HEK293 (cell line): ENCODE measurements around the gene PAX6.

Experiments
- CTCF ChIA-PET: fragments of 350-600 bp; formaldehyde crosslinking; extraction: SDS; loops from one replicate; lab custom pipeline; 2021; ENCODE audit warnings: antibody characterized with exemption; lab: Yijun Ruan, JAX
- POLR2A ChIA-PET: fragments of 300-600 bp; formaldehyde crosslinking; extraction: SDS; loops from one replicate; lab custom pipeline; 2020; ENCODE audit warnings: antibody characterized with exemption, inconsistent platforms; lab: Yijun Ruan, JAX
- H3K27ac ChIP-seq: fragments of 200-500 bp; sonication (Bioruptor generic); 2 replicates; pipeline ENCODE4 v1.5.1; 2014; ENCODE audit warnings: low read depth, low read length, control low read depth, inconsistent platforms; ENCODE audit errors: extremely low read depth
- H3K36me3 ChIP-seq, 2 experiments: fragments of 200-500 bp in 1 of 2; sonication (Bioruptor generic) in 1 of 2; 1 replicate in 1 of 2; 2 replicates in 1 of 2; pipeline ENCODE4 v1.5.1; 2014 to 2017; ENCODE audit warnings: inconsistent platforms in 2 of 2, low read length in 2 of 2; ENCODE audit not compliant: control insufficient read depth in 2 of 2, insufficient read depth in 1 of 2
- H3K4me1 ChIP-seq: fragments of 200-500 bp; sonication (Bioruptor generic); 2 replicates; pipeline ENCODE4 v1.5.1; 2014; ENCODE audit warnings: mild to moderate bottlenecking, low read length, inconsistent platforms; ENCODE audit not compliant: control insufficient read depth, insufficient read depth
- H3K4me3 ChIP-seq: 2 replicates; pipeline ENCODE4 v1.5.1; 2011; ENCODE audit warnings: low read depth, mild to moderate bottlenecking, control low read depth, low read length, moderate library complexity
- H3K9me3 ChIP-seq: fragments of 200-500 bp; sonication (Bioruptor generic); 2 replicates; pipeline ENCODE4 v1.5.1; 2014; ENCODE audit warnings: low read depth, low read length, inconsistent platforms; ENCODE audit not compliant: control insufficient read depth, insufficient read depth
- KLF17 ChIP-seq: fragments of 450-650 bp; formaldehyde crosslinking; IDR thresholded peaks from 2 replicates; pipeline ENCODE4 v1.5.1; 2016; ENCODE audit warnings: missing biosample characterization, missing genetic modification characterization
- PRDM10 ChIP-seq: fragments of 450-650 bp; formaldehyde crosslinking; IDR thresholded peaks from 2 replicates; pipeline ENCODE4 v1.5.1; 2016; ENCODE audit warnings: missing biosample characterization, missing genetic modification characterization
- TCF7L2 ChIP-seq: IDR thresholded peaks from 2 replicates; pipeline ENCODE4 v1.6.1; 2011; ENCODE audit warnings: low read depth, mild to moderate bottlenecking, inconsistent platforms, low read length, moderate library complexity, borderline replicate concordance
- WT1 ChIP-seq: fragments of 450-650 bp; formaldehyde crosslinking; IDR thresholded peaks from 2 replicates; pipeline ENCODE4 v1.5.1; 2016; ENCODE audit warnings: missing biosample characterization, missing genetic modification characterization
- ZBTB10 ChIP-seq: fragments of 450-650 bp; formaldehyde crosslinking; IDR thresholded peaks from 2 replicates; pipeline ENCODE4 v1.5.1; 2016; ENCODE audit warnings: missing biosample characterization, missing genetic modification characterization
- ZBTB11 ChIP-seq: fragments of 450-650 bp; formaldehyde crosslinking; conservative IDR thresholded peaks from 2 replicates; pipeline ENCODE4 v1.5.1; 2016; ENCODE audit warnings: low read depth, missing biosample characterization, missing genetic modification characterization
- ZBTB17 ChIP-seq: fragments of 450-650 bp; formaldehyde crosslinking; IDR thresholded peaks from 2 replicates; pipeline ENCODE4 v1.5.1; 2016; ENCODE audit warnings: missing biosample characterization, missing genetic modification characterization
- ZBTB21 ChIP-seq: fragments of 450-650 bp; formaldehyde crosslinking; IDR thresholded peaks from 2 replicates; pipeline ENCODE4 v1.5.1; 2017; ENCODE audit warnings: missing biosample characterization, missing genetic modification characterization
- ZBTB6 ChIP-seq: fragments of 450-650 bp; formaldehyde crosslinking; IDR thresholded peaks from 2 replicates; pipeline ENCODE4 v1.5.1; 2017; ENCODE audit warnings: missing biosample characterization, missing genetic modification characterization
- ZNF174 ChIP-seq: fragments of 450-650 bp; formaldehyde crosslinking; IDR thresholded peaks from 2 replicates; pipeline ENCODE4 v1.5.0; 2017; ENCODE audit warnings: missing biosample characterization, mild to moderate bottlenecking, missing genetic modification characterization
- ZNF2 ChIP-seq: fragments of 450-650 bp; formaldehyde crosslinking; IDR thresholded peaks from 2 replicates; pipeline ENCODE4 v1.5.1; 2016; ENCODE audit warnings: missing biosample characterization, missing genetic modification characterization
- ZNF776 ChIP-seq: fragments of 450-650 bp; formaldehyde crosslinking; IDR thresholded peaks from 2 replicates; pipeline ENCODE4 v1.5.0; 2017; ENCODE audit warnings: missing biosample characterization, missing genetic modification characterization, borderline replicate concordance
- ZSCAN4 ChIP-seq: fragments of 450-650 bp; formaldehyde crosslinking; IDR thresholded peaks from 2 replicates; pipeline ENCODE4 v1.5.1; 2017; ENCODE audit warnings: missing biosample characterization, missing genetic modification characterization
- TF ChIP-seq, protein P1 (sequence below): fragments of 450-650 bp; formaldehyde crosslinking; optimal IDR thresholded peaks from 2 replicates; pipeline ENCODE3; 2016; ENCODE audit warnings: missing biosample characterization, mild to moderate bottlenecking, missing genetic modification characterization
- TF ChIP-seq, protein P2 (sequence below): fragments of 450-650 bp; formaldehyde crosslinking; IDR thresholded peaks from 2 replicates; pipeline ENCODE4 v1.5.1; 2016; ENCODE audit warnings: missing biosample characterization, missing genetic modification characterization
- TF ChIP-seq, protein P3 (sequence below): fragments of 450-650 bp; formaldehyde crosslinking; IDR thresholded peaks from 2 replicates; pipeline ENCODE4 v1.5.1; 2016; ENCODE audit warnings: missing biosample characterization, missing genetic modification characterization

The PAX6 gene

GRCh38 chr11:31810779-31811647, at the start of gene PAX6:
Gene PAX6, minus strand, starts transcription at chr11:31811322. Its CDS starts 4,911 bp downstream, at chr11:31806411.
- Histone ChIP-seq H3K27ac (peak within 1 kb of the TSS; percentile 93), H3K4me1 (no peaks in the 10 kb centered on the region)
- POLR2A ChIA-PET, result interaction anchor here (1.4 to 1.5 kb wide), 2 partner anchors 20 to 280 kb away, joined by 4 to 5 read pairs; partner anchors contain the start of gene RCN1
- TF ChIP-seq ZNF2 (tag by site-specific recombination), result peak; percentile 71
- 0 out of 2 replicates have a peak, but pooled peaks have one; percentile 50 for TF ChIP-seq ZBTB21 (tag by site-specific recombination)
- TF ChIP-seq, protein P1, sequence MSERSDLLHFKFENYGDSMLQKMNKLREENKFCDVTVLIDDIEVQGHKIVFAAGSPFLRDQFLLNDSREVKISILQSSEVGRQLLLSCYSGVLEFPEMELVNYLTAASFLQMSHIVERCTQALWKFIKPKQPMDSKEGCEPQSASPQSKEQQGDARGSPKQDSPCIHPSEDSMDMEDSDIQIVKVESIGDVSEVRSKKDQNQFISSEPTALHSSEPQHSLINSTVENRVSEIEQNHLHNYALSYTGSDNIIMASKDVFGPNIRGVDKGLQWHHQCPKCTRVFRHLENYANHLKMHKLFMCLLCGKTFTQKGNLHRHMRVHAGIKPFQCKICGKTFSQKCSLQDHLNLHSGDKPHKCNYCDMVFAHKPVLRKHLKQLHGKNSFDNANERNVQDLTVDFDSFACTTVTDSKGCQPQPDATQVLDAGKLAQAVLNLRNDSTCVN (tag by site-specific recombination), result peak; percentile 65
- peak; percentile 59 for TF ChIP-seq PRDM10
- TF ChIP-seq WT1 (tag by site-specific recombination), result no peak
- TF ChIP-seq, protein P2, sequence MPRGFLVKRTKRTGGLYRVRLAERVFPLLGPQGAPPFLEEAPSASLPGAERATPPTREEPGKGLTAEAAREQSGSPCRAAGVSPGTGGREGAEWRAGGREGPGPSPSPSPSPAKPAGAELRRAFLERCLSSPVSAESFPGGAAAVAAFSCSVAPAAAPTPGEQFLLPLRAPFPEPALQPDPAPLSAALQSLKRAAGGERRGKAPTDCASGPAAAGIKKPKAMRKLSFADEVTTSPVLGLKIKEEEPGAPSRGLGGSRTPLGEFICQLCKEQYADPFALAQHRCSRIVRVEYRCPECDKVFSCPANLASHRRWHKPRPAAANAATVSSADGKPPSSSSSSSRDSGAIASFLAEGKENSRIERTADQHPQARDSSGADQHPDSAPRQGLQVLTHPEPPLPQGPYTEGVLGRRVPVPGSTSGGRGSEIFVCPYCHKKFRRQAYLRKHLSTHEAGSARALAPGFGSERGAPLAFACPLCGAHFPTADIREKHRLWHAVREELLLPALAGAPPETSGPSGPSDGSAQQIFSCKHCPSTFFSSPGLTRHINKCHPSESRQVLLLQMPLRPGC, result peak; percentile 52; the same call in 1 of the 2 replicates
- no peak for TF ChIP-seq ZNF174
- peak; percentile 47; the same call in 1 of the 2 replicates for TF ChIP-seq KLF17 (tag by site-specific recombination)
- peak; percentile 45; the same call in 1 of the 2 replicates for TF ChIP-seq ZSCAN4 (tag by site-specific recombination)
- TF ChIP-seq ZNF776, result no peak
- 0 out of 2 replicates have a peak, but pooled peaks have one; percentile 18 for TF ChIP-seq ZBTB10 (tag by site-specific recombination)
- peak; percentile 92 for TF ChIP-seq ZBTB17 (tag by site-specific recombination)
- TF ChIP-seq, protein P3, sequence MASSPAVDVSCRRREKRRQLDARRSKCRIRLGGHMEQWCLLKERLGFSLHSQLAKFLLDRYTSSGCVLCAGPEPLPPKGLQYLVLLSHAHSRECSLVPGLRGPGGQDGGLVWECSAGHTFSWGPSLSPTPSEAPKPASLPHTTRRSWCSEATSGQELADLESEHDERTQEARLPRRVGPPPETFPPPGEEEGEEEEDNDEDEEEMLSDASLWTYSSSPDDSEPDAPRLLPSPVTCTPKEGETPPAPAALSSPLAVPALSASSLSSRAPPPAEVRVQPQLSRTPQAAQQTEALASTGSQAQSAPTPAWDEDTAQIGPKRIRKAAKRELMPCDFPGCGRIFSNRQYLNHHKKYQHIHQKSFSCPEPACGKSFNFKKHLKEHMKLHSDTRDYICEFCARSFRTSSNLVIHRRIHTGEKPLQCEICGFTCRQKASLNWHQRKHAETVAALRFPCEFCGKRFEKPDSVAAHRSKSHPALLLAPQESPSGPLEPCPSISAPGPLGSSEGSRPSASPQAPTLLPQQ (tag by site-specific recombination), result peak; percentile 99
- peak; percentile 68 for TF ChIP-seq ZBTB6 (tag by site-specific recombination)
- TF ChIP-seq ZBTB11 (tag by site-specific recombination), result peak; percentile 39; the same call in 1 of the 2 replicates
- TF ChIP-seq TCF7L2, result no peak

More at GRCh38 chr11:31810779-31811647, at the start of gene PAX6:
- H3K9me3 ChIP-seq, result no peaks in the 10 kb centered on the region
- peaks cover 0 to 17% of the 10 kb centered on the region in 2 experiments; a peak in 1 of 3 replicates for H3K36me3 ChIP-seq
- peak within 1 kb of the TSS; percentile 84 for H3K4me3 ChIP-seq
- CTCF ChIA-PET, result interaction anchor here (3.2 kb wide), 1 partner anchor 147 kb away, joined by 13 read pairs; no protein-coding TSS in a partner anchor
